ENCODE results near the gene FBXL2.
"Not testable (repeated sequence)": the region's sequence is repeated elsewhere in the genome, so short reads cannot be mapped to it uniquely, and the experiment has no call there.

Gene FBXL2

DNA sequence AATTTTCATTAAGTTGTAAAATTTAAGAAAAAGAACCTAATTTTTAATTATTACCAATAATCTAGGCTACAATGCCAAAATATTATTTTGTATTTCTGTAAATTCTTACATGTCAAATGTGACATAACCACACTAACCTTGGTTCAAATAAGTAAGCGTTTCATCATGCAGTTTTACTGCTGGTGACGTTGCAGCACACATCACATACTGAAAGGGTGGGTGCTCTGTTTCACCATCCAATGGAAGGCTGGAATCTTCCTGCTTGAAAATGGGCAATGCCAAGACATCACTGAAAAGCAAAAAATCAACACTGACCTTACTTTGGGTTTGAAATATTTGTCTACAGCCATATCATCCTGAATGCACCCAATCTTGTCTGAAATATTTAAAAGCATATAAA, 148.2 kb downstream of the FBXL2 start:
- peak; percentile 44 for DNase-seq (ENCODE audit: low read depth)
- H3K4me3 ChIP-seq (ENCODE audit: low read depth, low read length) = no peak overlapping the region
- TF ChIP-seq, protein P1, sequence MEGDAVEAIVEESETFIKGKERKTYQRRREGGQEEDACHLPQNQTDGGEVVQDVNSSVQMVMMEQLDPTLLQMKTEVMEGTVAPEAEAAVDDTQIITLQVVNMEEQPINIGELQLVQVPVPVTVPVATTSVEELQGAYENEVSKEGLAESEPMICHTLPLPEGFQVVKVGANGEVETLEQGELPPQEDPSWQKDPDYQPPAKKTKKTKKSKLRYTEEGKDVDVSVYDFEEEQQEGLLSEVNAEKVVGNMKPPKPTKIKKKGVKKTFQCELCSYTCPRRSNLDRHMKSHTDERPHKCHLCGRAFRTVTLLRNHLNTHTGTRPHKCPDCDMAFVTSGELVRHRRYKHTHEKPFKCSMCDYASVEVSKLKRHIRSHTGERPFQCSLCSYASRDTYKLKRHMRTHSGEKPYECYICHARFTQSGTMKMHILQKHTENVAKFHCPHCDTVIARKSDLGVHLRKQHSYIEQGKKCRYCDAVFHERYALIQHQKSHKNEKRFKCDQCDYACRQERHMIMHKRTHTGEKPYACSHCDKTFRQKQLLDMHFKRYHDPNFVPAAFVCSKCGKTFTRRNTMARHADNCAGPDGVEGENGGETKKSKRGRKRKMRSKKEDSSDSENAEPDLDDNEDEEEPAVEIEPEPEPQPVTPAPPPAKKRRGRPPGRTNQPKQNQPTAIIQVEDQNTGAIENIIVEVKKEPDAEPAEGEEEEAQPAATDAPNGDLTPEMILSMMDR (conservative IDR thresholded peaks at IDR 0.05; ENCODE audit: low read depth, low read length) = no peak

DNA sequence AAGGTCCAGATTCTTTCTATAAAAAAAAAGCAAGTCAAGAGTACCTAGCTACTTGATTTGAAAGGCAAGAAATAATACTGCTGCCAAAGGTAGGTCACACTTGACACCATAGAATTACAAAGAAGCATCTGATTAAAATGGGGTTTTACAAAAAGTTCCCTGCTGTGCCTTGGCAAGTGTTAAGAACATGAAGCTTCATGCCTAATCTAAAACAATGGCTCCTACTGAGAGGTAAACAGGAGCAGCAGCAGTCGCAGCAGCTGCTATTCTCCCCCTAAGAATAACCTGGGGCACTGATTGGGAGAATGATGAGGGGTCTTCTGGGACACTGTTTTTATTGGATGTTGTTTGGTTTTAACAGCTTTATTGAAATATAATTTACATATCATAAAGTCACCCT, 148.8 kb downstream of the FBXL2 start:
- H3K4me3 ChIP-seq (ENCODE audit: low read depth, low read length) = no peak overlapping the region
- TF ChIP-seq, protein P1 (conservative IDR thresholded peaks at IDR 0.05; ENCODE audit: low read depth, low read length) = no peak
- DNase-seq (ENCODE audit: low read depth) = peak; percentile 47

DNA sequence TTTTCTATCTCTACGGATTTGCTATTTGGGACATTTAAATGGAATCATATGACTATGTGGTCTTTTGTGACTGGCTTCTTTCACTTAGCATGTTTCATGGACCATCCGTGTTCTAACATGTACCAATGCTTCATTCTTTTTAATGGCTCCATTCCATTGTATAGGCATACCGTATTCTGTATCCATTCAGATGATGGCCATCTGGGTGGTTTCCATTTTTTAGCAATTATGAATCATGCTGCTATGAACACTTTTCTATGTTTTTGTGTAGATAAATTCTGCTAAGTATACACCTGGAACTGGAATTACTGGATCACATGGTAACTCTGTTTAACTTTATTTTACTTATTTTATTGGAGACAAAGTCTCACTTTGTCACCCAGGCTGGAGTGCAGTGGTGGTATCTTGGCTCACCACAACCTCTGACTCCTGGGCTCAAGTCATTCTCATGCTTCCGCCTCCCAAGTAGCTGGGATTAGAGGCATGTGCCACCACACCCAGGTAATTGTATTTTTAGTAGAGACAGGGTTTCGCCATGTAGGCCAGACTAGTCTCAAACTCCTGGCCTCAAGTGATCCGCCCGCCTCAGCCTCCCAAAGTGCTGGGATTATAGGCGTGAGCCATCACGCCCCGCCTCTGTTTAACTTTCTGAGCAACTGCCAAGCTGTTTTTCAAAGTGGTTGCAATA, 149.5 kb downstream of the FBXL2 start:
- no peak for DNase-seq (ENCODE audit: low read depth)
- H3K4me3 ChIP-seq (ENCODE audit: low read depth, low read length) = no peak overlapping the region
- TF ChIP-seq, protein P1 (conservative IDR thresholded peaks at IDR 0.05; ENCODE audit: low read depth, low read length) = no peak

DNA sequence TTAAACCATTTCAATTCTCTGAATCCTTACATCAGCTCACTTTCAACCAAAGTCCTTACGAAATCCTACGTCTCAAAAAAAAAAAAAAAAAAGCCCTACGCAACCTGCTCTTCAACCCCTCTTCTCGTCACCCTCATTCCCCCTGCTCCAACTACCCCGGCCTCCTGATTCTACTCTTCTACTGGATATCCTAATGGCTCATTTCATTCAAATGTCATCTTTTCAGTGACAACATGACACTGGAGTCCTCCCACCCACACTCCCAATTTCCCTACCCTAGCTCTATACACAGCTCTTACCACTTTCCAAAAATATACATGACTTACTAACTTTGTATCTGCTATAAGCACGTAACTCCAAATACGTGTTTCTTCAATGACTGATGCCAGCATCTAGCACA, 151.5 kb downstream of the FBXL2 start:
- no peak overlapping the region for H3K4me3 ChIP-seq (ENCODE audit: low read depth, low read length)
- TF ChIP-seq, protein P1 (conservative IDR thresholded peaks at IDR 0.05; ENCODE audit: low read depth, low read length) = no peak
- no peak for DNase-seq (ENCODE audit: low read depth)

DNA sequence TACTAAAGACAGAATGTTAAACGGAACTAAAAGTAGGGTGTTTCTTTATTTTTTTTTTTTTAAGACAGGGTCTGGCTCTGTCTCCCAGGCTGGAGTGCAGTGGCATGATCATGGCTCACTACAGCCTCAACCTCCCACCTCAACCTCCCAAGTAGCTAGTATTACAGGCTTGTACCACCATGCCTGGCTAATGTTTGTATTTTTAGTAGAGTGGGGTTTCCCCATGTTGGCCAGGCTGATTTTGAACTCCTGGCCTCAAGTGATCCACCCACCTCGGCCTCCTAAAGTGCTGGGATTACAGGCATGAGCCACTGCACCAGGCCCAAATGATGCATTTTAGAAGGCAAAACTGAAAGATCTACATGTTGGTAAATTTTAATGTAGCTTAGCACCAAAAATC, 152.1 kb downstream of the FBXL2 start:
- not testable (repeated sequence) for H3K4me3 ChIP-seq (ENCODE audit: low read depth, low read length); DNase-seq (ENCODE audit: low read depth)

DNA sequence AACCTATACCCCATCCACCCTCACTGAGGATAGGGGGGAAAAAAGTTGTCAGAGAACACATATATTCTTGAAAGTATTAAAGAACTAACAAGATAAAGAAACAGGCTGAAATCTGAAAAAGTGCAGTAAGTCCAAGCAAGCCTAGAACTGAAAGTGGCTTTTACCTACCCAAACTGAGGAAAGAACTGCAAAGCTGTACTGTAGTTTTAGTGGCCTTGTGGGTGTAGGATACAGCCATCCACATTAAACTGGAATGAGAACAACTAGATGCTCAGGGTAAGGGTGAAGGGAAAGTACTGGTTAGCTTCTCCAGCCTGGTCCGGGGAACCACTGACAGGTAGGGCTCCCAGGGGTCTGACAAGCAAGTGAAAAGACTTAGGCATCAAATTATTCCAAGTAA, 152.8 kb downstream of the FBXL2 start:
- no peak overlapping the region for H3K4me3 ChIP-seq (ENCODE audit: low read depth, low read length)
- TF ChIP-seq, protein P1 (conservative IDR thresholded peaks at IDR 0.05; ENCODE audit: low read depth, low read length) = no peak
- no peak for DNase-seq (ENCODE audit: low read depth)

DNA sequence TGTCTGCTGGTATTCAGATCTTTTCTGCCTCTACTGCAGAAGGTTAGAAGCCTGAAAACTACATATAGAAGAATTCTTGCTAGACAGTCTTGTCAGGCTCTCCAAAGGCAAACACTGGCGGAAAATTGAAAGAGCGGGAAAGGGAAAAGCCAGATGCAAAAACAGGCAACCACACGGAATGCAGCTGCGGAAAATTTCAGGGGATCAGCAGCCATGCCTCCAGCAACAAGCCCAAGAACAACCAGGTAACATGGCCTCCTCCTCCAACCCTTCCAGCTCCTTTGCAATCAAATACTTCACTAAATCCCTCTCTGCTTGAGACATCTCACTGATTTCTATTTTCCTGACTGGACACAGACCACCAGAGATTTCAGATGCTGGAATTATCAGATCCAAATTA, 153.3 kb downstream of the FBXL2 start:
- TF ChIP-seq, protein P1 (conservative IDR thresholded peaks at IDR 0.05; ENCODE audit: low read depth, low read length) = no peak
- H3K4me3 ChIP-seq (ENCODE audit: low read depth, low read length) = no peak overlapping the region
- DNase-seq (ENCODE audit: low read depth) = no peak
